ENCODE measurements around the gene MMADHC.

DNA sequence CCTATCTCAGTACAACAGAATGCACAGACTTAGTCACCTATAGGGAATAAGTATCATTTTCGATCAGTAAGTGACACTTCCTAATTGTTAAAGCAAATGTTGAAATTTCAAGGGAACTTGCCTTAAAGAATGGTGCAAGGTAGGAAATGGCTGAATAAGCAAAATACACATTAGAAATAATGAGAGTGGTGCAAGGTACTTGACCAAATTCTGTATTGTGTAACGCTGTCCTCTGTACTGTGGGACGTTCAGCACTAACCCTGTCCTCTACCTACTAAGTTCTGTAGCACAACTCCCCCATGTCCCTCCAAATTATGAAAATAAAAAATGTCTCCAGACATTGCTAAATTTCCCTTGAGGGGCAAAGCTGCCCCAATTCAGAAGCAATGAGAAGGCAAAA, 19.4 kb downstream of the MMADHC start:
- TF ChIP-seq, protein P1, sequence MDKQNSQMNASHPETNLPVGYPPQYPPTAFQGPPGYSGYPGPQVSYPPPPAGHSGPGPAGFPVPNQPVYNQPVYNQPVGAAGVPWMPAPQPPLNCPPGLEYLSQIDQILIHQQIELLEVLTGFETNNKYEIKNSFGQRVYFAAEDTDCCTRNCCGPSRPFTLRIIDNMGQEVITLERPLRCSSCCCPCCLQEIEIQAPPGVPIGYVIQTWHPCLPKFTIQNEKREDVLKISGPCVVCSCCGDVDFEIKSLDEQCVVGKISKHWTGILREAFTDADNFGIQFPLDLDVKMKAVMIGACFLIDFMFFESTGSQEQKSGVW (CRISPR knock-in tag; IDR thresholded peaks at IDR 0.05; ENCODE audit: borderline replicate concordance) = no peak
- TF ChIP-seq ZNF557 (CRISPR knock-in tag; IDR thresholded peaks at IDR 0.05) = no peak
- no peak for TF ChIP-seq EED (CRISPR knock-in tag; IDR thresholded peaks at IDR 0.05)
- TF ChIP-seq RELA (CRISPR knock-in tag; IDR thresholded peaks at IDR 0.05) = no peak
- no peak for TF ChIP-seq EZH2 (conservative IDR thresholded peaks at IDR 0.05; ENCODE audit: low read depth, low read length)
- TF ChIP-seq, protein P2, sequence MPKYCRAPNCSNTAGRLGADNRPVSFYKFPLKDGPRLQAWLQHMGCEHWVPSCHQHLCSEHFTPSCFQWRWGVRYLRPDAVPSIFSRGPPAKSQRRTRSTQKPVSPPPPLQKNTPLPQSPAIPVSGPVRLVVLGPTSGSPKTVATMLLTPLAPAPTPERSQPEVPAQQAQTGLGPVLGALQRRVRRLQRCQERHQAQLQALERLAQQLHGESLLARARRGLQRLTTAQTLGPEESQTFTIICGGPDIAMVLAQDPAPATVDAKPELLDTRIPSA (CRISPR knock-in tag; IDR thresholded peaks at IDR 0.05; ENCODE audit: borderline replicate concordance) = no peak
- TF ChIP-seq, protein P3, sequence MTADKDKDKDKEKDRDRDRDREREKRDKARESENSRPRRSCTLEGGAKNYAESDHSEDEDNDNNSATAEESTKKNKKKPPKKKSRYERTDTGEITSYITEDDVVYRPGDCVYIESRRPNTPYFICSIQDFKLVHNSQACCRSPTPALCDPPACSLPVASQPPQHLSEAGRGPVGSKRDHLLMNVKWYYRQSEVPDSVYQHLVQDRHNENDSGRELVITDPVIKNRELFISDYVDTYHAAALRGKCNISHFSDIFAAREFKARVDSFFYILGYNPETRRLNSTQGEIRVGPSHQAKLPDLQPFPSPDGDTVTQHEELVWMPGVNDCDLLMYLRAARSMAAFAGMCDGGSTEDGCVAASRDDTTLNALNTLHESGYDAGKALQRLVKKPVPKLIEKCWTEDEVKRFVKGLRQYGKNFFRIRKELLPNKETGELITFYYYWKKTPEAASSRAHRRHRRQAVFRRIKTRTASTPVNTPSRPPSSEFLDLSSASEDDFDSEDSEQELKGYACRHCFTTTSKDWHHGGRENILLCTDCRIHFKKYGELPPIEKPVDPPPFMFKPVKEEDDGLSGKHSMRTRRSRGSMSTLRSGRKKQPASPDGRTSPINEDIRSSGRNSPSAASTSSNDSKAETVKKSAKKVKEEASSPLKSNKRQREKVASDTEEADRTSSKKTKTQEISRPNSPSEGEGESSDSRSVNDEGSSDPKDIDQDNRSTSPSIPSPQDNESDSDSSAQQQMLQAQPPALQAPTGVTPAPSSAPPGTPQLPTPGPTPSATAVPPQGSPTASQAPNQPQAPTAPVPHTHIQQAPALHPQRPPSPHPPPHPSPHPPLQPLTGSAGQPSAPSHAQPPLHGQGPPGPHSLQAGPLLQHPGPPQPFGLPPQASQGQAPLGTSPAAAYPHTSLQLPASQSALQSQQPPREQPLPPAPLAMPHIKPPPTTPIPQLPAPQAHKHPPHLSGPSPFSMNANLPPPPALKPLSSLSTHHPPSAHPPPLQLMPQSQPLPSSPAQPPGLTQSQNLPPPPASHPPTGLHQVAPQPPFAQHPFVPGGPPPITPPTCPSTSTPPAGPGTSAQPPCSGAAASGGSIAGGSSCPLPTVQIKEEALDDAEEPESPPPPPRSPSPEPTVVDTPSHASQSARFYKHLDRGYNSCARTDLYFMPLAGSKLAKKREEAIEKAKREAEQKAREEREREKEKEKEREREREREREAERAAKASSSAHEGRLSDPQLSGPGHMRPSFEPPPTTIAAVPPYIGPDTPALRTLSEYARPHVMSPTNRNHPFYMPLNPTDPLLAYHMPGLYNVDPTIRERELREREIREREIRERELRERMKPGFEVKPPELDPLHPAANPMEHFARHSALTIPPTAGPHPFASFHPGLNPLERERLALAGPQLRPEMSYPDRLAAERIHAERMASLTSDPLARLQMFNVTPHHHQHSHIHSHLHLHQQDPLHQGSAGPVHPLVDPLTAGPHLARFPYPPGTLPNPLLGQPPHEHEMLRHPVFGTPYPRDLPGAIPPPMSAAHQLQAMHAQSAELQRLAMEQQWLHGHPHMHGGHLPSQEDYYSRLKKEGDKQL (CRISPR knock-in tag; IDR thresholded peaks at IDR 0.05; ENCODE audit: low read depth) = no peak
- TF ChIP-seq ZFP41 (CRISPR knock-in tag; IDR thresholded peaks at IDR 0.05; ENCODE audit: borderline replicate concordance) = no peak
- TF ChIP-seq, protein P4, sequence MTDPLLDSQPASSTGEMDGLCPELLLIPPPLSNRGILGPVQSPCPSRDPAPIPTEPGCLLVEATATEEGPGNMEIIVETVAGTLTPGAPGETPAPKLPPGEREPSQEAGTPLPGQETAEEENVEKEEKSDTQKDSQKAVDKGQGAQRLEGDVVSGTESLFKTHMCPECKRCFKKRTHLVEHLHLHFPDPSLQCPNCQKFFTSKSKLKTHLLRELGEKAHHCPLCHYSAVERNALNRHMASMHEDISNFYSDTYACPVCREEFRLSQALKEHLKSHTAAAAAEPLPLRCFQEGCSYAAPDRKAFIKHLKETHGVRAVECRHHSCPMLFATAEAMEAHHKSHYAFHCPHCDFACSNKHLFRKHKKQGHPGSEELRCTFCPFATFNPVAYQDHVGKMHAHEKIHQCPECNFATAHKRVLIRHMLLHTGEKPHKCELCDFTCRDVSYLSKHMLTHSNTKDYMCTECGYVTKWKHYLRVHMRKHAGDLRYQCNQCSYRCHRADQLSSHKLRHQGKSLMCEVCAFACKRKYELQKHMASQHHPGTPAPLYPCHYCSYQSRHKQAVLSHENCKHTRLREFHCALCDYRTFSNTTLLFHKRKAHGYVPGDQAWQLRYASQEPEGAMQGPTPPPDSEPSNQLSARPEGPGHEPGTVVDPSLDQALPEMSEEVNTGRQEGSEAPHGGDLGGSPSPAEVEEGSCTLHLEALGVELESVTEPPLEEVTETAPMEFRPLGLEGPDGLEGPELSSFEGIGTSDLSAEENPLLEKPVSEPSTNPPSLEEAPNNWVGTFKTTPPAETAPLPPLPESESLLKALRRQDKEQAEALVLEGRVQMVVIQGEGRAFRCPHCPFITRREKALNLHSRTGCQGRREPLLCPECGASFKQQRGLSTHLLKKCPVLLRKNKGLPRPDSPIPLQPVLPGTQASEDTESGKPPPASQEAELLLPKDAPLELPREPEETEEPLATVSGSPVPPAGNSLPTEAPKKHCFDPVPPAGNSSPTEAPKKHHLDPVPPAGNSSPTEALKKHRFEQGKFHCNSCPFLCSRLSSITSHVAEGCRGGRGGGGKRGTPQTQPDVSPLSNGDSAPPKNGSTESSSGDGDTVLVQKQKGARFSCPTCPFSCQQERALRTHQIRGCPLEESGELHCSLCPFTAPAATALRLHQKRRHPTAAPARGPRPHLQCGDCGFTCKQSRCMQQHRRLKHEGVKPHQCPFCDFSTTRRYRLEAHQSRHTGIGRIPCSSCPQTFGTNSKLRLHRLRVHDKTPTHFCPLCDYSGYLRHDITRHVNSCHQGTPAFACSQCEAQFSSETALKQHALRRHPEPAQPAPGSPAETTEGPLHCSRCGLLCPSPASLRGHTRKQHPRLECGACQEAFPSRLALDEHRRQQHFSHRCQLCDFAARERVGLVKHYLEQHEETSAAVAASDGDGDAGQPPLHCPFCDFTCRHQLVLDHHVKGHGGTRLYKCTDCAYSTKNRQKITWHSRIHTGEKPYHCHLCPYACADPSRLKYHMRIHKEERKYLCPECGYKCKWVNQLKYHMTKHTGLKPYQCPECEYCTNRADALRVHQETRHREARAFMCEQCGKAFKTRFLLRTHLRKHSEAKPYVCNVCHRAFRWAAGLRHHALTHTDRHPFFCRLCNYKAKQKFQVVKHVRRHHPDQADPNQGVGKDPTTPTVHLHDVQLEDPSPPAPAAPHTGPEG (CRISPR knock-in tag; IDR thresholded peaks at IDR 0.05) = no peak
- TF ChIP-seq MEIS2 (CRISPR knock-in tag; IDR thresholded peaks at IDR 0.05) = no peak

Measured in HepG2 (cell line).